ENCODE measurements around the gene ZBTB8OS.
A peak's percentile ranks its signal among the peaks of the same experiment; 100 is the strongest.
"Not testable (repeated sequence)": the region's sequence is repeated elsewhere in the genome, so short reads cannot be mapped to it uniquely, and the experiment has no call there.

Gene ZBTB8OS

DNA sequence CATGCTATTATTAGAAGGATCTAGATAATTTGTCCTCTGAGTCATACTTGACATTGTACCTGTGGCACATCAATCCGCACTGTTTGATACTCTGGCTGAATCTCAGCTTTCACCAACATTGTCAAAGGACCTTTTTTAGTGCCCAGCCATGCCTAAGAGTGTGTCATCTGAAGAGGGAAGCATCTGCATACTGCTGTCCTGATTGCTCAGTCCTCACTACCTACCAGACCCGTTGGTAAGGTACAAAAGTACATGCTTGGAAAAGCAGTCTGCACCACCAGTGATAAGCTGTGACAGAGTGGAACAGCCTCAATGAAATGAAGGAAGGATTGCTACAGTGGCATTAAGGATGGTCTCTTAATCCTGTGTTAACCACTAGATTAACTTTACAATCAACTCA is 35.1 kb upstream of the ZBTB8OS start:
- CTCF ChIA-PET = no interaction called here
- no peak for DNase-seq (ENCODE audit: low spot score)
- H3K27ac ChIP-seq = no peak overlapping the region
- POLR2A ChIA-PET (ENCODE audit: low non-redundant PET) = no interaction called here
- TF ChIP-seq, protein P1, sequence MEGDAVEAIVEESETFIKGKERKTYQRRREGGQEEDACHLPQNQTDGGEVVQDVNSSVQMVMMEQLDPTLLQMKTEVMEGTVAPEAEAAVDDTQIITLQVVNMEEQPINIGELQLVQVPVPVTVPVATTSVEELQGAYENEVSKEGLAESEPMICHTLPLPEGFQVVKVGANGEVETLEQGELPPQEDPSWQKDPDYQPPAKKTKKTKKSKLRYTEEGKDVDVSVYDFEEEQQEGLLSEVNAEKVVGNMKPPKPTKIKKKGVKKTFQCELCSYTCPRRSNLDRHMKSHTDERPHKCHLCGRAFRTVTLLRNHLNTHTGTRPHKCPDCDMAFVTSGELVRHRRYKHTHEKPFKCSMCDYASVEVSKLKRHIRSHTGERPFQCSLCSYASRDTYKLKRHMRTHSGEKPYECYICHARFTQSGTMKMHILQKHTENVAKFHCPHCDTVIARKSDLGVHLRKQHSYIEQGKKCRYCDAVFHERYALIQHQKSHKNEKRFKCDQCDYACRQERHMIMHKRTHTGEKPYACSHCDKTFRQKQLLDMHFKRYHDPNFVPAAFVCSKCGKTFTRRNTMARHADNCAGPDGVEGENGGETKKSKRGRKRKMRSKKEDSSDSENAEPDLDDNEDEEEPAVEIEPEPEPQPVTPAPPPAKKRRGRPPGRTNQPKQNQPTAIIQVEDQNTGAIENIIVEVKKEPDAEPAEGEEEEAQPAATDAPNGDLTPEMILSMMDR (conservative IDR thresholded peaks at IDR 0.05; ENCODE audit: low read depth) = no peak

DNA sequence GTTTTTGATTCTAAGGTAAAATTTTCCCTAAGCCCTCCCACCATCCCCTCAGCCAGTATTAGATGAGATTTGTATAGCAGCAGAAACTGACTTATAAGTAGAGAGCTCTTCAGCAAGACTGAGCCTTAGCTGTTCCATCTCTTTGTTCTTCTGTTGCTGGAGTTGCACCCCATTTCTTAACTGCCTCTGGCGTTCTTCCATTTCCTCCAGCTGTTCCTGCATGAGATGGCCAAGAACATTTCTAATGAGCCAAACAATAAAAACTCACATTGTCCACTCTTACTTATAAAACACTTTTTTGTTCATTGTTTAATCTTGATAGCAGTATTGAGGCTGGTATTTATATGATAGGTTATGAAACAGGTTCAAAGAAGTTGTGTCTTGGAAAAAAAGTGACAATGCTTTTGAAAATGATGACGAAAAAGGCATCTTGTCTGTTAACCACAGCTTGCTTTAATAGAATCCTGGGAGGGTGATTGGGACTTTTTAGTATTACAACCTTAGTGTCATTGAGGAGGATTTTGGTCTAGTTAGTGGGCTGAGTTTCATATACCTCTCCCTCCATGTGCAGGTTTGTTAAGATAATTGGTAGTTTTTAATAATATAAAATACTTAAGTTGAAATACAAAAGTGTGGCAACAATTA is 33.9 kb upstream of the ZBTB8OS start:
- no peak overlapping the region for H3K27ac ChIP-seq
- ChIA-PET CTCF (no interaction called here), POLR2A (ENCODE audit: low non-redundant PET) (no interaction called here)
- TF ChIP-seq, protein P1 (conservative IDR thresholded peaks at IDR 0.05; ENCODE audit: low read depth) = no peak
- DNase-seq (ENCODE audit: low spot score) = no peak

DNA sequence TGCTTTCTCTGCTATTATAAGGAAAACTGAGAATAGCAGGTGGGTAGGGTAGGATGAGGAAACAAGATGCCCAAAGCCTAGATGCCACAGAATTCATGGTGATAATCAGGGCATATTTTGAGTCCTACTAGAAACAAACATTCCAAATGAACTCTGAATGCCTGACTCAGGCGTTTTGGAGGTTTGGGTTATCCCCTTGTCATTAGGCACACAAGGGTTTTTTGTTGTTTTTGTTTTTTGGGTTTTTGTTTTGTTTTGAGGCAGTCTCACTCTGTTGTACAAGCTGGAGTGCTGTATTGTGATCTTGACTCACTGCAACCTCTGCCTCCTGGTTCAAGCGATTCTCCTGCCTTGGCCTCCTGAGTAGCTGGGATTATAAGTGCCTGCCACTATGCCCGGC is 33.0 kb upstream of the ZBTB8OS start:
- CTCF ChIA-PET = no interaction called here

DNA sequence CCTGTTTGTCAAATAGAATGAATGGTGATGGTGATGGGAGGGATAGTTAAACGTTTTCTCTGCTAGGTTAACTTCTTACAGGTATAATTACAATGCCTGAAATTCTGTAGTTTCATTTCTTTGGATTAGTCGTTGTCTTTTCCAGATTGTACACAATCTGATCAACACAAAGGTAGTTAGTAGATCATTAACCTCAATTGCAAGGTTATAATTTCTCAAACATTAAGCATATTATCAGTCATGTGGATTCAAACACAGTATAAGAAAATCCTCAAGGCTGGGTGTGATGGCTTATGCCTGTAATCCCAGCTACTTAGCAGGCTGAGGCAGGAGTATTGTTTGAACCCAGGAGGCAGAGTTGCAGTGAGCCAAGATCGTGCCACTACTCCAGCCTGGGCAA is 31.6 kb upstream of the ZBTB8OS start:
- H3K27ac ChIP-seq = peak overlapping the region; percentile 27; the same call in 1 of the 2 replicates
- DNase-seq (ENCODE audit: low spot score) = no peak
- ChIA-PET CTCF (no interaction called here), POLR2A (ENCODE audit: low non-redundant PET) (no interaction called here)
- TF ChIP-seq, protein P1 (conservative IDR thresholded peaks at IDR 0.05; ENCODE audit: low read depth) = no peak

More for the DNA sequence above, 33.0 kb upstream of the ZBTB8OS start:
- H3K27ac ChIP-seq = peak overlapping the region; percentile 53
- DNase-seq (ENCODE audit: low spot score) = no peak
- TF ChIP-seq, protein P1 (conservative IDR thresholded peaks at IDR 0.05; ENCODE audit: low read depth) = no peak
- POLR2A ChIA-PET (ENCODE audit: low non-redundant PET) = no interaction called here

DNA sequence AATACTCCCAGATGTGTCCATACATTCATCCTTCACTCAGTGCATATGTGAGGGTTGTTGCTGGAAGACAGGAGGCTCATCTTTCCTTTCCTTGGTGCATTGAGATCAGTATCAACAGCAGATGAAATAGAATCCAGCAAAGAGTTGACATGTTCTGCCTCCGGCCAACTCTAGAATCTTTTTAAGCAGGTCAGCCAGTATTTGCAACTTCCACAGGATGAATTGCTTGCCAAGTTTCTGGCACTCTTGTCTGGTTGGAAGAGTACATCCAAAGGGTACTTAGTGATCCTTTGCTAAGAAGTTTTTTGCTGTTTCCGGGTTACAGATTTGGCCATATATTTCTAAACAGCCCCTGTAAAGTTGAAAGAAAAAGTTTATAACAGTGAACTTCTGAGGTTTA is 31.2 kb upstream of the ZBTB8OS start:
- TF ChIP-seq, protein P1 (conservative IDR thresholded peaks at IDR 0.05; ENCODE audit: low read depth) = no peak
- DNase-seq (ENCODE audit: low spot score) = no peak
- ChIA-PET POLR2A (ENCODE audit: low non-redundant PET) (no interaction called here), CTCF (no interaction called here)
- H3K27ac ChIP-seq = no peak overlapping the region

DNA sequence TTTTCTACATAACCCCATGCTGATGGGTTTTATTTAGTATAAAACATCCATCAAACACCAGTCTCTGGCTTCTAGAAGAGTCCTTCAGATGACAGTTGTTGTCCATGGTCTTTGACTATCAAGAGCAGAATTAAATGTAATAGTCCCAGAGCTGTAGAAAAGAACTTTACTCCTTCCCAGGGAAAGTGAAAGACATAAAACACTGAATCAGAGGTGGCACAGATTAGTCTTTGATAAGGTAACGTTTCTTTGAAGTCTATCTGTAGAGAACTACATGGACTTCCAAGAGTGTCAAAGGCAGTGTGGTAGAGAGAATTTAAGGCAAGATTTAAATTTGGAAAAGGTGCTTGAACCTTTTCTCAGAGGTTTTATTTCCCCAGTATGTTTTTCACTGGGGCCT is 30.3 kb upstream of the ZBTB8OS start:
- H3K27ac ChIP-seq = no peak overlapping the region
- POLR2A ChIA-PET (ENCODE audit: low non-redundant PET) = no interaction called here
- CTCF ChIA-PET = no interaction called here
- DNase-seq (ENCODE audit: low spot score) = no peak
- TF ChIP-seq, protein P1 (conservative IDR thresholded peaks at IDR 0.05; ENCODE audit: low read depth) = no peak

DNA sequence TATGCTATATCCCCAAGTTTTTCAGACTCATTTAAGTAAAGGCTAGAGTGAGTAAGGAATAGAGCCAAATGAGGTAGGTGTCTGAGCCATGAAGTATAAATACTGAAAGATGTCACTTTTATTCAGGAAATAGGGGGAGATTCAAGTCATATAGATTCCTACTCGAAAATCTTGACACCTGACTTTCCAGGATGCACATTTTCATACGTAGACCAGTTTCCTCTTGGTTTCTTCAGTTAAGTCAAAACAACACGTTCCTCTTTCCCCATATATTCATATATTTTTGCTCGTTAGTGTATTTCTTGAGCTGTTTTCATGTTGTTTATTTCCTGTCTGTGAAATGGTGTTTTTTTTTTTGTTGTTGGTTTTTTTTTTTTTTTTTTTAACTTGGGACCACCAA is 29.6 kb upstream of the ZBTB8OS start:
- H3K27ac ChIP-seq; DNase-seq (ENCODE audit: low spot score); POLR2A ChIA-PET (ENCODE audit: low non-redundant PET); CTCF ChIA-PET: not testable (repeated sequence)

All from RWPE1 (cell line).